Epithelial cell of proximal tubule (primary cell): ENCODE measurements around the gene UGT2B17. TPM values are rescaled to one million over a fixed set of nuclear protein-coding genes. Genes with fewer than 3 reads are reported as not detected.
A peak's percentile ranks its signal among the peaks of the same experiment; 100 is the strongest.

Source experiments
- DNase-seq: peaks from one replicate; pipeline ENCODE4 v3.0.0-alpha.2; 2011; ENCODE audit warnings: low read depth
- H3K4me3 ChIP-seq: 2 replicates; pipeline ENCODE4 v1.5.1; 2011; ENCODE audit warnings: low read depth, mild to moderate bottlenecking, low read length
- CTCF ChIP-seq: conservative IDR thresholded peaks from 2 replicates; pipeline ENCODE4 v1.5.1; 2012; ENCODE audit warnings: low read depth, mild to moderate bottlenecking, low read length
- total RNA-seq: library from RNA; depleted of rRNA; stranded (reverse); fragments of >200 nt; gene quantifications from 2 replicates; pipeline ENCODE4 v1.2.3, GENCODE V29; 2015

UGT2B17 gene
- total RNA-seq, 1 donor from 2014 or later: not detected

DNA sequence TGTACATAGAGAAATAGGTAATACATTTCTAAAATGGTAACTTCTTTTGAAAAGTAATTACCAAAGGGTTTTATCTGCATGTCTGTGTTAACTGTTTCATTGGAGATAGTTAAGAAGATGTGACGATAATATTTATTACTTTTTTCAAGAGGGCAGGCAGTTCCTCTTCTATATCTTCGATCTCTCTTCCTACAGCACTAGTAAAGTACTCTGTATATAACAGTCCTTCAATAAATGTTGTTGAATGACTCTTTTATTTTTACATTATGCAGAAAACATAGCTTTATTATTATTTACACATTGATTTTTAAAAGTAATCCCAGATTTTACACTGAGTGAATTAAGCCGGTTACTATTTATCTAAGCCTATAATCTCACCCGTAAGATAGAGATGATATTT is 77.1 kb downstream of the UGT2B17 start:
- no peak overlapping the region for H3K4me3 ChIP-seq
- no peak for TF ChIP-seq CTCF
- no peak for DNase-seq

DNA sequence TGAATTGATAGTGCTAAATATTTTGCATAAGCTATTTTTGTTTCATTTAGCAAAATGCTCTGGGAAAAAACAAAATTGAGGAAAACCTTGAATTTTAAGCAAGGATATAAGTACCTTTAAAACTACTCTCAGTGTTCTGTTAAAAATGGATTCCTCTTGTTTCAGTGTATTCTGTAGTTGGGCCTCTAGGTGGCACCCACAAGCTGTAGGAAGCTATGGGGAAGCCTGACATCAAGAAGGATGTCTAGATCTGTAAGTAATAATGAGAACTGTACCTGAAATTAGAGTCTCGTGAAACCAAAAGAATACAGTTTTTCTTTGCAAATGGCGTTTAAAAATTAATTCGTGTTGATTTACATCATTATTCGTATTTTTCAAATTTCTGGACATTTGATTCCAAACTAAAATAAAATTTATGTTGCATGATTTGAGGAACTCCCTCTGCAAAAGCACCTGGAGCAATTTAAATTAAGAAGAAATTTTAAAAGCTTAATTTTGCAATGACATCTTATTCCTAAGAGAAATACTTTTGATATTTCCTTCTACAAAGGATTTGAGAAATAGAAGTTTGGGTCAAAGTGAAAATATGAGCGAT is 77.6 kb downstream of the UGT2B17 start:
- no peak overlapping the region for H3K4me3 ChIP-seq
- peak; percentile 20 for DNase-seq
- peak; percentile 94 for TF ChIP-seq CTCF

GRCh38 chr4:68494688-68495087 is 81.4 kb downstream of the UGT2B17 start:
- DNase-seq: no peak
- no peak for TF ChIP-seq CTCF
- no peak overlapping the region for H3K4me3 ChIP-seq

DNA sequence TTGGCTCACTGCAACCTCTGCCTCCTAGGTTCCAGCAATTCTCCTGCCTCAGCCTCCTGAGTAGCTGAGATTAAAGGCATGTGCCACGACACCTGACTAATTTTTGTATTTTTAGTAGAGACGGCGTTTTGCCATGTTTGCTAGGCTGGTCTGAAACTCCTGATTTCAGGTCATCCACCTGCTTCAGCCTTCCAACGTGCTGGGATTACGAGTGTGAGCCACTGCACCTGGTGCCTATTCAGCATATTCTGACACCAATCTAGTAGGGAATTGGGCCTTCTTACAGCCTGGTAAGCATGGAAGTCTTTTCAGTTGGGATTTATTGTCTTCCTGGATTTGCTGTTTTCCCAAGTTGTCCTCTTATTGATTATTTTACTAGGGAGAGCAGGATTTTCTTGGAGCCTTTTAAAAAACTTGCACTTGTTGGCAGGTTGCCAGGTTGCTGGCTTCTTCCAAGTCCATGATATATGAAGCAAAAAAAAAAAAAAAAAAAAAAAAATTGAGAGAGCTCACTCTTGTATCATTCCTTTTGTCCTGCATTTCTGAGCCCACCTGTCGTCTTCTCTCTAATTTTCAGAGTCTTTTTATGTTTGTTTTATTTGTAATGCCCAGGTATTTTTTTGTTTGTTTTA is 85.2 kb downstream of the UGT2B17 start:
- no peak for TF ChIP-seq CTCF
- DNase-seq: no peak
- no peak overlapping the region for H3K4me3 ChIP-seq

GRCh38 chr4:68489338-68489737 is 86.8 kb downstream of the UGT2B17 start:
- H3K4me3 ChIP-seq: no peak overlapping the region
- DNase-seq: no peak
- no peak for TF ChIP-seq CTCF

Other genes with a start within 250 kb of the UGT2B17 start
- 34.8 and 55.0 TPM in 2 replicates for gene YTHDC1, start 226.2 kb downstream of the UGT2B17 start, total RNA-seq
- 0.17 and 1.1 TPM in 2 replicates for gene TMPRSS11E, start 128.9 kb downstream of the UGT2B17 start, total RNA-seq
- not detected in 2 replicates for gene UGT2B15, start 94.3 kb upstream of the UGT2B17 start, total RNA-seq
- not detected in 2 replicates for gene UGT2B10, start 239.7 kb upstream of the UGT2B17 start, total RNA-seq